Fibroblast of the aortic adventitia (primary cell): Measurements from ENCODE around the gene KCNC1. TPM values are rescaled to one million over a fixed set of nuclear protein-coding genes. Genes with fewer than 3 reads are reported as not detected.

Source experiments
- DNase-seq: peaks from one replicate; pipeline ENCODE4 v3.0.0-alpha.2; 2010; ENCODE audit warnings: low read depth
- H3K4me3 ChIP-seq: 2 replicates; pipeline ENCODE4 v1.5.1; 2011; ENCODE audit warnings: low read depth, mild to moderate bottlenecking, control low read depth, low read length, moderate library complexity
- CTCF ChIP-seq: IDR thresholded peaks from 2 replicates; pipeline ENCODE4 v1.5.1; 2011; ENCODE audit warnings: mild to moderate bottlenecking, low read length, control low read depth, inconsistent platforms; ENCODE audit not compliant: insufficient read depth
- total RNA-seq: library from RNA; depleted of rRNA; stranded (reverse); fragments of >200 nt; gene quantifications from 2 replicates; pipeline ENCODE4 v1.2.3, GENCODE V29; 2012; ENCODE audit warnings: low replicate concordance

Gene KCNC1
- total RNA-seq, 1 donor: not detected

DNA sequence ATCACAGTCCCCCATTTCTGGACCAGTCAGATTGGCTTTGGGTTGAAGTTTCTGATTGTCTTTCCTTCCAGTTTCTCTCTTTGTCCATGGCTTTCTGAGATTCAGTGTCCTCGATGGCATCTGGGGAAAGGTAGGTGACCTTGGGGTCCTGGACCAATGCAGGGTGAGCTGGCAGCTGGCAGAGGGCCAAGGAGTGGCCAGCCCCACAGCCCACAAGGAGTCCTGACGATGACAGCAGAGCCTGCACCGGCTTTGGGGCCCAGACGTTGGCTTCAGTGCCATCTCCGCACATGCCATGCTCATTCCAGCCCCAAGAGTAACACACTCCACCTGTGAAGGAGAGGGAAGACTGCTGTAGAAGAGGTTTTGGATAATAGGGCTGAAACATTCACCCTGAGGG is 53.5 kb downstream of the KCNC1 start:
- no peak overlapping the region for H3K4me3 ChIP-seq
- DNase-seq: no peak
- TF ChIP-seq CTCF: no peak

DNA sequence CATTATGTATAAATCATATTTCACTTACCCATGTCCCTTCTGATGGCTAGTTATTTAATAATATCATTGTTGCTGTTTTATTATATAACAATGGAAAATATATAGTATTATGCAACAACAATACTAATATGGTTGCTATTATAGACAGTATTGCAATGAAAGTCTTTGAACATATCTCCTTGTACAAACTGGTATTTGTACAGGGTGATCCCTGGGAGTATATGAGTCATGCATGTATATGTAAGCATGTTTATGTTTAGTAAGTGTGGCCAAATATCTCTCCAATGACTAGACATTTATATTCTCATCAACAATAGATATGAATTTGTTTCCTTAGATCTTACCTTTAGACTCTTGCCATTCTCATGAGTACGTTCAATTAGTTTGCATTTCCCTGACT is 55.9 kb downstream of the KCNC1 start:
- TF ChIP-seq CTCF: no peak
- no peak overlapping the region for H3K4me3 ChIP-seq
- DNase-seq: peak; percentile 35

DNA sequence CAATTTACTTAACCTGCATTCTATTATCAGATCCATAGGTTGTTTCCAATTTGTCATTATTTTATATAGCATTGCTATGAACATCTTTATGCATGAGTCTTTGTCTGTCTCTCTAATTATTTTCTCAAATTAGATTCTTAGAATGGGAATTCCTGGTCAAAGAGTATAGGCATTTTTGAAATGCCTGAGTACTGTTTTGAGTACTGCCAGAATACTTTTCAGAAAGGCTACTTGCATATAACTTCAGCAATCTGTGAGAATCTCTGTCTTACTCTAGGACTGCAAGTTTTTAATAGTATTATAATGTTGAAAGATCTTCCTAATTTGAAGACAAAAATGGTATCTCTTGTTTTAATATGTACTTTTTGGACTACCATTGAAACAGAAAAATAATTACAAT is 56.6 kb downstream of the KCNC1 start:
- DNase-seq: no peak
- no peak overlapping the region for H3K4me3 ChIP-seq
- TF ChIP-seq CTCF: no peak

DNA sequence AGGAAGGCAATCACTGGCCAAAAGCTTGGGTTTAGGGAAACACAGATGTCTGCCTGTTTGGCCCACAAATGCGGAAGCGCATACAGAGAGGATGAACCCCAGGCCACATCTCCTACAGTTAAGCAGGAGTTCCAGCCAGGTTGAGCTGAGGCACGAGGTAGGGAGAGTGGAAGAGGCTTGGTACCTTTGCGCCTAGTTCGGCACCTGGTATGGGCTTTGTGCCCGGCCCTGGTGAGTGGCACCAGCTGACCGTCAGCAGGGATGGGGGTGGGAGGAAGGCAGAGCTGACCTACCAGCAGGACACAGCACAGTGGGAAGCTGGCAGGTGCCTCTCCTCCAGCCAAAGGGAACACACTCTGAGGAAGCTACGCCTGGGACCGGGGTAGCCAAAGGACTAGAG is 57.6 kb downstream of the KCNC1 start:
- no peak overlapping the region for H3K4me3 ChIP-seq
- no peak for DNase-seq
- TF ChIP-seq CTCF: no peak

DNA sequence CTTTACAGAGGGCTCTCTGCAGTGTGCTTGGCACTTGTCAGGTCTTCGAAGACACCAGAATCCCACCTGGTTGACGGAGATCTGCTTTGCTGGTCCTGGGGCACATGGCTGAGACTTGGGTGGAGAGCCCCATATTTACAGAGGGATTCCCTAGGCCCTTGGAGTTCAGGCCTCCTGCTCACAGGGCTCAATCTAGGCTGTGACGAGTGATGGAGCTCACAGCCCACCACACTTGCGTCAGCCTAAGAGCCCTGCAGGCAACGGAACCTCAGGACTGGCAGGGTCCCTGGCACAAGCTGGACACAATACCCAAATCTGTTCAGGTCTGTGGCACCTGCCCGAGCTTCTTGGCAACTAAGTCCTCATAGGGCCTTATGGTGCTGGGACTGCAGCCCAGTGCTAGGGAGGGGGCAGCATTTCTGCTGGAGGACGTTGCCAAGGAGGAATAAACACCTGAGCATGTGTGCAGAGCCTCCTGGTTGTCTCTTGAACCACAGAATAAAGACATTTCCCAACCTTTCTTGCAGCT is 59.1 kb downstream of the KCNC1 start:
- H3K4me3 ChIP-seq: no peak overlapping the region
- DNase-seq: no peak
- no peak for TF ChIP-seq CTCF

GRCh38 chr11:17794981-17795380 is 60.4 kb downstream of the KCNC1 start:
- no peak for DNase-seq
- TF ChIP-seq CTCF: no peak
- H3K4me3 ChIP-seq: no peak overlapping the region

DNA sequence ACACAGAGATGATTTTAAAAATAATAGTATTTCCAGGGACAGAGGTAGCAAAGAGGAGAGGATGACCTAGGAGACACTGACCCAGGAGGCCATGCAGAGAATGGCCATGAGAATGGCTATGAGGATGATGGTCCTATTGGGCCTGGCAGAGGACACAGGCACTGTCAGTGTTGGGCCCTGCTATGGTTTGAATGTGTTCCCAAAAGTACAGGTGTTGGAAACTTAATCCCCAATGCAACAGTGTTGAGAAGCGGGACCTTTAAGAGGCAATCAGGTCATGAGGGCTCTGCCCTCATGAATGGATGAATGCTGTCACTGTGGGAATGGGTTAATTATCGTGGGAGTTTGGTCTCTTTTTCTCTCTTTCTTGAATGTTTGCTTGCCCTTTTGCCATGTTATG is 61.6 kb downstream of the KCNC1 start:
- TF ChIP-seq CTCF: no peak
- DNase-seq: no peak
- no peak overlapping the region for H3K4me3 ChIP-seq
